ENCODE measurements around the gene KIAA0753. TPM values are rescaled to one million over a fixed set of nuclear protein-coding genes. Genes with fewer than 3 reads are reported as not detected.

Gene KIAA0753
- total and polyA plus RNA-seq, 9 of the 15 experiments (the other 6 are each of a cell fraction or from before 2014, with no cell fraction given), result 2.0 to 9.0 (median 6.9) TPM

GRCh38 chr17:6602141-6602540, 38.4 kb downstream of the KIAA0753 start:
- no peaks in the 10 kb centered on the region for H3K27me3 ChIP-seq (ENCODE audit: control insufficient read depth in 2 of 2, insufficient read depth in 2 of 2, low read length in 2 of 2)
- H4K20me1 ChIP-seq (replicated peaks; ENCODE audit: control insufficient read depth, insufficient read depth, low read length), result no peaks in the 10 kb centered on the region
- no peaks in the 10 kb centered on the region for H3K79me2 ChIP-seq (ENCODE audit: control insufficient read depth, insufficient read depth, low read length)
- H3K9me1 ChIP-seq (ENCODE audit: control insufficient read depth, insufficient read depth, low read length), result no peaks in the 10 kb centered on the region
- 65% methylated on average over 2 of the region's 2 CpGs for WGBS (ENCODE audit: insufficient coverage, low coverage, missing lambda C conversion rate)
- peaks cover 40% of the 10 kb centered on the region; the same call in 1 of the 3 replicates for H3K36me3 ChIP-seq (ENCODE audit: control insufficient read depth, insufficient read depth, low read length)
- H3K27ac ChIP-seq (ENCODE audit: extremely low read depth, low read depth, low read length), result no peak overlapping the region
- ChIA-PET POLR2A (no interaction called here), CTCF (ENCODE audit: low intra/inter-chr PET ratio) (no interaction called here)
- FAIRE-seq (no peak), ATAC-seq (no peak), DNase-seq (ENCODE audit: extremely low read depth in 1 of 4, low spot score in 3 of 4) (no peak)
- peaks cover 0 to 12% of the 10 kb centered on the region in 2 experiments; a peak in 2 of 5 replicates for H3K4me1 ChIP-seq (replicated peaks in 1 of 2; ENCODE audit: control insufficient read depth in 2 of 2, insufficient read depth in 2 of 2, low read length in 2 of 2)
- no TSS peak for BruUV-seq (replicated peaks)
- intact Hi-C loops (cut with micrococcal nuclease) (no loop called here), in situ Hi-C loops (cut with MboI) (no loop called here)
- no peak overlapping the region for H2AFZ ChIP-seq (ENCODE audit: low read depth, low read length)
- H3K9ac ChIP-seq (ENCODE audit: insufficient read depth in 1 of 2, low read depth in 2 of 2, low read length in 2 of 2), result no peak overlapping the region
- H3K4me2 ChIP-seq (ENCODE audit: insufficient read depth, low read length), result no peak overlapping the region
- TF ChIP-seq ZNF408 (CRISPR knock-in tag; IDR thresholded peaks at IDR 0.05; ENCODE audit: low read depth), result no peak
- TF ChIP-seq RCOR1 (IDR thresholded peaks at IDR 0.05; ENCODE audit: borderline replicate concordance in 1 of 2, low read depth in 2 of 2, low read length in 2 of 2), result no peak
- no peak for TF ChIP-seq KDM2B (CRISPR knock-in tag; IDR thresholded peaks at IDR 0.05)
- no peak for TF ChIP-seq NR4A1 (CRISPR knock-in tag; IDR thresholded peaks at IDR 0.05)
- TF ChIP-seq NR4A1 (tag; IDR thresholded peaks at IDR 0.05), result no peak
- no peak for TF ChIP-seq CREB5 (CRISPR knock-in tag; IDR thresholded peaks at IDR 0.05)
- no peak for TF ChIP-seq ZNF512 (tag; IDR thresholded peaks at IDR 0.05)
- no peak for TF ChIP-seq ZBED1 (IDR thresholded peaks at IDR 0.05)
- TF ChIP-seq KLF16 (IDR thresholded peaks at IDR 0.05), result no peak
- TF ChIP-seq CCNT2 (IDR thresholded peaks at IDR 0.05; ENCODE audit: borderline replicate concordance, extremely low read depth, insufficient read length, low read depth, low read length), result no peak
- no peak for TF ChIP-seq ZC3H11A (IDR thresholded peaks at IDR 0.05; ENCODE audit: low read depth, low read length)
- TF ChIP-seq CREB1 (IDR thresholded peaks at IDR 0.05), result no peak
- TF ChIP-seq CREB1 (CRISPR knock-in tag; IDR thresholded peaks at IDR 0.05), result no peak
- TF ChIP-seq ILK (tag; IDR thresholded peaks at IDR 0.05; ENCODE audit: borderline replicate concordance, low read depth), result no peak
- TF ChIP-seq ZNF354B (CRISPR knock-in tag; IDR thresholded peaks at IDR 0.05), result no peak
- TF ChIP-seq CBFA2T3 (IDR thresholded peaks at IDR 0.05), result no peak
- TF ChIP-seq KAT7 (CRISPR knock-in tag; IDR thresholded peaks at IDR 0.05; ENCODE audit: borderline replicate concordance), result no peak
- no peak for TF ChIP-seq PHB (CRISPR knock-in tag; IDR thresholded peaks at IDR 0.05)
- no peak for TF ChIP-seq POLR2A (conservative IDR thresholded peaks at IDR 0.05)
- no peak for TF ChIP-seq SAP30 (IDR thresholded peaks at IDR 0.05; ENCODE audit: borderline replicate concordance, insufficient read depth, low read depth, low read length, poor library complexity, severe bottlenecking)
- no peak for TF ChIP-seq U2AF1 (optimal IDR thresholded peaks at IDR 0.05; ENCODE audit: low read depth, low read length)
- H3K9me3 ChIP-seq (replicated peaks; ENCODE audit: control insufficient read depth, insufficient read depth, low read depth, low read length), result no peaks in the 10 kb centered on the region
- H3K4me3 ChIP-seq, result no peak overlapping the region

Measured in K562 (cell line).